NCI-H2196 treated with DMSO at 0.1 percent for 48 hours (cell line): ENCODE measurements around the gene OSR1.

Source experiments
- DNase-seq: peaks from one replicate; lab custom pipeline; 2025; ENCODE audit not compliant: unreplicated experiment; lab: John Stamatoyannopoulos, UW

The OSR1 gene

DNA sequence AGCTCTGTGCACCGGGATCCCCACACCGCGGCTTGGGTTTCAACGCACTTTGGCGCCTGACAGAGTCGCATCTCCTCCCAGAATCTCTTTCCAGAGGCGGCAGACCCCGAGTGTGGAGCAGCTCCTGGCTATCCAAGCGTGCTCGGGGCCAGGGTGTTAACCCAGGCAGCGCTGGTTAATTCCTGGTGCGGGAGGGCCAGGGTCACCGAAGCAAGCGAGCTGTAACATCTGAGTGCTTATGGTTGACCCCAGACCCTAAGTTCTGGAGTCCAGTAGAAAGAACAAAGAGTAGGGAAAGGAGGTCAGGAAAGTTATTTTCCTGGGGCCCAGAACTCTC lies 566 bp upstream of the OSR1 start:
- DNase-seq: no peak

GRCh38 chr2:19357402-19358241 lies 801 bp downstream of the OSR1 start:
- no peak for DNase-seq

DNA sequence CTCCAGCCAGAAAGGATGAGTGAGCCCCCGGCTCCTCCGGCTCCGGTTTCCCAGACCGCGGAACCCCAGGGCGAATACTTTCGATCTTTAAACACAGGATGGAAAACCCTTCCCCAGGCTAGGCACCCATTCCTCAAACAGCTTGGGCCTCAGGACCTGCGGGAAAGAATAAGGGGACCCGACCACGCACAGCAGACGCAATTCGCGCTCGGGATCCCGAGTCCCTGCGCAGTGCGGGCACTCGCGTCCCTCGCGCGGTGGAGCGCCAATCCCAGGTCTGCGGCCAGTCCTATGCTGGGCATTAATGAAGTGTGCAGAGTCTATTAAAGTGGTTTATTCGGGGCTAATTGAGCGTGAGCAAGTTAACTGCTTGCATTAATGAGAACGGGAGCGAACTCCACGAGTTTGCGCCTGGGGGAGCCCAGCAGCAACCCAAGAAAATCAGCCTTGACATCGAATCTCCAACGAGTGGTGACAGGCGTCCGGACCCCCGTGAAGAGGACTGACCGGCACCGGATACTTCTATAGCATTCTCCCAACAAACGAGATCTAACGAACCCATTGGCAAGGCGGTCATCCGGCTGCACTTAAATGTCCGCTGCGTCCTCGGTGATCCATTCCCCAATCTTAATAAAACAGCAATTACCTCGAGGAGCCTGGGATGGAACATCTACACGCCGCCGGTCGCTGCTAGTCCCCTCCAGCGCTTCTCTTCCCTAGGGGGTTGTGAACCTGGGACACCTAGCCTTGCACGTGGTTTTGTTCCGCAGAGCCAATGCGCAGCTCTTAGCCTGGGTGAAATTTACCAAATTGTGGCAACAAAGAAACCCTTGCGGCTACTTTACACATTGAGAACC lies 1.6 kb downstream of the OSR1 start:
- no peak for DNase-seq

GRCh38 chr2:19355931-19356544 lies 2.4 kb downstream of the OSR1 start:
- no peak for DNase-seq

DNA sequence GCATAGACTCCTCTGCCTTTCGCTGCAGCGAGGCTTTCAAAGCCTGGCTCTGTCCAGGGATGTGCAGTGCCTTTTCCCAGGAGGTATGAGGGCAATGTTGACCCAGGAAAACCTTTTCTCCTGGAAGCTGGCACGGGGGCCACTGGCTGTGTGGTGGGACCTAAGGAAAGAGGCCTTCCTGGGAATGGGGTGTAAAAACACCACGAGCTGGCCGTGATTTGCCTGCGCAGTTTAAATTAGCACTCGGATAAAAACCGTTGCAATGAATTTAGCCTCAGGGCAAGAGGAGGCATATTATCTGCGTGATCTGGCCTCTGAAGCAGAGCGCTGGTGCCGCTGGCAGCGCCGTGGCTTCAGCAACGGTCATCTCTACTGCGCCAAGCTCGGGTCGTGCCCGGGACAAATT lies 3.0 kb downstream of the OSR1 start:
- no peak for DNase-seq

GRCh38 chr2:19355014-19355405 lies 3.4 kb downstream of the OSR1 start:
- no peak for DNase-seq

DNA sequence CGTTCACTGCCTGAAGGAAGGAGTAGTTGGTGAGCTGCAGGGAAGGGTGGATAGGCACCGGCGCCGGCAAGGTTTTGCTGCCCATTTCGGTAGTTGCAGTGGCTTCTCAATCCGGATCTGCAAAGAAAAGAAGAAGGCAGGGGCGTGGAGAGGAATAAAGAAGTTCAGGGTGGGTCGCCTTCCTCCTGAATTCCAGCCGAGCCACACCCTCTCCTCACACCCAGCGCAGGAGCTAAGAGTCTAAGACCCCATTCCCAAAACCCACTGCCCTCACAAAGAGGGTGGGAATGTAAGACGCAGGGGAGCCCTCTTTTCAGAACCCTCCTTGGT lies 4.7 kb downstream of the OSR1 start:
- no peak for DNase-seq

GRCh38 chr2:19352946-19353720 lies 5.3 kb downstream of the OSR1 start:
- no peak for DNase-seq

DNA sequence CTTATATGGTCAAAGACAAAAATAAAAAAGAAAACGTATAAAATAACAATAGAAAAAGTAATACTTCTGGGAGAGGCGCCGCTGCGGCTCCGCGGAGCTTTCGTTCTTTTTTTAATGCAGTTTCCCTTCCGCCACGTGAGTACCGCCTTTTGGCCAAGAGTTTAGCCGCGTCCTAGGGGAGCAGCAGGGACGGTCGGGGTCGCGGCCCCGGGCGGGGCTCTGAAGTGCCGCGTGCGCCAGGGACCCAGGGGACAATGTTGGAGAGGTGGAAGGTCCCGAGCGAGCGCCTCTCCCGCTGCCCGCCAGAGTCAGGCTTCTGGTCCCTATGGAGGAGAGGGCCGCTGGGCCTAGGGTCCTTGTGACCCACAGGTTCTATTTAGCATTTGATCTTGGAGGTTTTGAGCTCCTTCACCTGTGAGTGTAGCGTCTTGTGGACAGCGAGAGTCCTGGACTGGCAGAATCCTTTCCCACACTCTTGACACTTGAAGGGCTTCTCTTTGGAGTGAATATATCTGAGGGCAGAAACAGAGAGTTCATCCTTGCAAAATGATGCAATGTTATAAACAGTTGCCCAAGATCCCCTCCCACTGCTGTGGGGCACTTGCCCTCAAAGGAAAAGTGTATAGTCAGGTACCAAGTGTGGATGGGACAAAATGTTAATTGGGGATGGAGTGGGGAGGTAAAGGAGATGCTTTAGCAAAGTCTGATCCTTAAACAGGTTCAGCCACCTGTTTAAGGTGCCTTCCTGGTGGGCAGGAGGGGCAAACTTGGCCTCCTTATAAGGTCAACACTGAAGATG lies 6.3 kb downstream of the OSR1 start:
- DNase-seq: no peak

GRCh38 chr2:19351499-19351898 lies 6.9 kb downstream of the OSR1 start:
- no peak for DNase-seq

GRCh38 chr2:19350678-19351401 lies 7.6 kb downstream of the OSR1 start:
- DNase-seq: no peak

- no peak for DNase-seq
These were observed 8.3 kb downstream of the OSR1 start for GRCh38 chr2:19349911-19350677.

DNA sequence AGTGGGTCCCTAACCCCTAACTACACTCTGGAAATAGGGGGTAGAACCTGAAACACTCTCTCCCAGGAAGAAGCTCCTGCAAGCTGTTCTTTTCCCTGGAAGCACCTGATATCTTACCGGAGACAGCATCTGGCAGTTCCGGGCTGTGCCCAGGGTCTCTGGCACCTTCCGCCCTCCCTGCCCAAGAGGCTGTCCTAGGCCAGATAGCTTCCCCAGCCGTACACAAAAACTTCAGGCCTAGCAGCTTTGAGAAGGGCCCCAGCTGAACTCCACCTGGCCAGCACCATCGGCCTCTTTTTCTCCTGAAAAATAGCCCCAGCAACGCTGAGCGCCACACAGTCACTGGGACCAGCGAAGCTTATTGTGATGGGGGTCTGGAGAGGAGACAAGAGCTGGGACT lies 9.7 kb downstream of the OSR1 start:
- DNase-seq: no peak

- peak; percentile 71 for DNase-seq
These were observed 10.5 kb downstream of the OSR1 start for GRCh38 chr2:19347619-19348562.

- no peak for DNase-seq
These were observed 11.3 kb downstream of the OSR1 start for GRCh38 chr2:19346983-19347618.

DNA sequence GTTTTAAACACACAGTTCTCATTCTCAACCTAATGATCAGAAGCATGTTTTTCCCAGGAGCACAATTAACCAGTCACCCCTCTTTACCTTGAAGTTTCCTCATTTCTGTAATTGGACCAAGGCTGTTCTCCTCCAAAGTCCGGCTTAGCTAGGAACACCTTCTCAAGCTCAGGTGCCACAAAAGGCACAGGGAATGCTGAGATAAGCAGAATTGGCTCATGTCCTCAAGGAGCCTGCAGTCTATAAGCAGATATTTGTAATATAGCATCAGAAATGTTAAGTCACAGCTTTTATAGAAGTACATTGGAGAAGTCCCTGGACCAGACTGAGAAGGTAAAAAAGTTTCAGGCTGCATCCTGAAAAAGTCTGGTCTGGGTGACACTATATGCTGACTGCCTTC lies 20.7 kb downstream of the OSR1 start:
- DNase-seq: no peak

DNA sequence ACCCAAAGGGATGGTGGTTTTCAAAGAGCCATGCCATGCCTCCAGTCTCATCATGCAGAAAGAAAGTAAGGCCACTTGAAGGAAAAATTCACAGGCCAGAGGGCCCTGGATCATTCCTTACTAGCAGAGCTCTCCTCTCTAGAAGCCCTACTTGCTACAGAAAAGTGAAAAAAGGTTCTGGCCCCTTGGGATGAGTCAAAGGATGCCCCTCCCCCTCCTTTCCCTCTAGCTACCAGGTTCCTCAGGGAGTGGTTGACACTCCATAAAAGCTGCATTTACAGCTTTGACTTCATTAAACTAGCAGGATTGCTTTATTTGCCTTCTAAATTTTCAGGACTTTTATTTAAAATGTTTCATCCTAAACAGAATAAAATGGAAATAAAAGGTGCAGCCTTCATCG lies 21.2 kb downstream of the OSR1 start:
- DNase-seq: no peak

- DNase-seq: no peak
These were observed 21.6 kb downstream of the OSR1 start for GRCh38 chr2:19336781-19337180.
